ENCODE measurements around the gene SLC8A3. TPM values are rescaled to one million over a fixed set of nuclear protein-coding genes. Genes with fewer than 3 reads are reported as not detected.

Gene SLC8A3
- total RNA-seq, 1 donor, result not detected

DNA sequence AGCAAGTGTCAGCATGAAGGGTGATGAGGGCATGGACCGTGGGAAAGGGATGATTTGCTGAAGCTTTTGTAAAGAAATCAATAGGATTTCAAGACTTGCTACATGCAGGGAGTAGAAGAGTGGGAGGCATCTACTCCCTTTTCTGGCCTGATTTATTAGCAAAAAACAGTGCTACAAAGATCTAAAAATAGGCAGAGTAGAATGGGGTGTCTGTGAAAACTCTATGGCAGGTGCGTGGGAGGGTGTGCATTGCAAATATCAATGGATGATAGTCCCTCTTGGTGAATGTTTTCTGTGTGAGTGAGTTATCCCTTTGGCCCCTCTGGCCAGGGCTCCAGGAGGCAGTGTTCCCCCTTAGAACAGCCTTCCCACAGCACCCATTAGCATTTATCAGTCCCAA, 170.5 kb downstream of the SLC8A3 start:
- no peak overlapping the region for H3K4me3 ChIP-seq (ENCODE audit: low read depth, low read length)
- DNase-seq (ENCODE audit: low read depth), result peak; percentile 3

DNA sequence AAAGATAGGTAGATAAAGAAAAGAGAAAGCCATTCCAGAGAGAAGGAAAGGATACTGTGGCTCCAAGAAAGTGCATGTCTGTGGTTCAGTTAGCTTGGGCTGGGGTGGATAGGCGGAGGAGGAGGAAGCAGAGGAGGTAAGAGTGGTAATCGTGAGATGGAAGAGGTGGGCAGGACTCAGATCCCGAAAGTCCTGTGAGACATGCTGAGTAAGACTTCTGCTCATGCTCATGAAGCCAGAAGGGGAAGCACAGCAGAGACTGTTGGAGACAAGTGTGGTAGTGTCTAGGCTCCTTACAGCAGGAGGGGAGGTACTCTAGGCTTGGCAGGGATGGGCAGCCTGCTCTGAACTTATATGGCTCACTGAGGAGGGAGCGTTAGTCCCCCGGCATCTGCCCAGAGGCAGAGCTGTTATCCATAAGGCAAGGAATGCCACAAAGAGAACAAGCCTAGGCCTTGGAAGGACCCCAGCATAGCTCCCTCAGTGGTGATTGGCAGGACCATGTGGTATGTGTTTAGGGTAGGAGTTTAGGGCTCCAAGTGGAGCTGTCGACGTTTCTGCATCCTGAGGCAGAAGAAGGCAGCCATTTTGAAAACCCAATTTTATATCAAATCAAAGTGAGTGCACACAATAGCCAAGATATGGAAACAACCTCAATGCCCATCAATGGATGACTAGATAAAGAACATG, 174.2 kb downstream of the SLC8A3 start:
- H3K4me3 ChIP-seq (ENCODE audit: low read depth, low read length), result no peak overlapping the region
- TF ChIP-seq, protein P1, sequence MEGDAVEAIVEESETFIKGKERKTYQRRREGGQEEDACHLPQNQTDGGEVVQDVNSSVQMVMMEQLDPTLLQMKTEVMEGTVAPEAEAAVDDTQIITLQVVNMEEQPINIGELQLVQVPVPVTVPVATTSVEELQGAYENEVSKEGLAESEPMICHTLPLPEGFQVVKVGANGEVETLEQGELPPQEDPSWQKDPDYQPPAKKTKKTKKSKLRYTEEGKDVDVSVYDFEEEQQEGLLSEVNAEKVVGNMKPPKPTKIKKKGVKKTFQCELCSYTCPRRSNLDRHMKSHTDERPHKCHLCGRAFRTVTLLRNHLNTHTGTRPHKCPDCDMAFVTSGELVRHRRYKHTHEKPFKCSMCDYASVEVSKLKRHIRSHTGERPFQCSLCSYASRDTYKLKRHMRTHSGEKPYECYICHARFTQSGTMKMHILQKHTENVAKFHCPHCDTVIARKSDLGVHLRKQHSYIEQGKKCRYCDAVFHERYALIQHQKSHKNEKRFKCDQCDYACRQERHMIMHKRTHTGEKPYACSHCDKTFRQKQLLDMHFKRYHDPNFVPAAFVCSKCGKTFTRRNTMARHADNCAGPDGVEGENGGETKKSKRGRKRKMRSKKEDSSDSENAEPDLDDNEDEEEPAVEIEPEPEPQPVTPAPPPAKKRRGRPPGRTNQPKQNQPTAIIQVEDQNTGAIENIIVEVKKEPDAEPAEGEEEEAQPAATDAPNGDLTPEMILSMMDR (IDR thresholded peaks at IDR 0.05; ENCODE audit: insufficient read depth, low read depth, low read length), result no peak
- no peak for DNase-seq (ENCODE audit: low read depth)

More for the DNA sequence above, 170.5 kb downstream of the SLC8A3 start:
- TF ChIP-seq, protein P1 (IDR thresholded peaks at IDR 0.05; ENCODE audit: insufficient read depth, low read depth, low read length), result no peak

DNA sequence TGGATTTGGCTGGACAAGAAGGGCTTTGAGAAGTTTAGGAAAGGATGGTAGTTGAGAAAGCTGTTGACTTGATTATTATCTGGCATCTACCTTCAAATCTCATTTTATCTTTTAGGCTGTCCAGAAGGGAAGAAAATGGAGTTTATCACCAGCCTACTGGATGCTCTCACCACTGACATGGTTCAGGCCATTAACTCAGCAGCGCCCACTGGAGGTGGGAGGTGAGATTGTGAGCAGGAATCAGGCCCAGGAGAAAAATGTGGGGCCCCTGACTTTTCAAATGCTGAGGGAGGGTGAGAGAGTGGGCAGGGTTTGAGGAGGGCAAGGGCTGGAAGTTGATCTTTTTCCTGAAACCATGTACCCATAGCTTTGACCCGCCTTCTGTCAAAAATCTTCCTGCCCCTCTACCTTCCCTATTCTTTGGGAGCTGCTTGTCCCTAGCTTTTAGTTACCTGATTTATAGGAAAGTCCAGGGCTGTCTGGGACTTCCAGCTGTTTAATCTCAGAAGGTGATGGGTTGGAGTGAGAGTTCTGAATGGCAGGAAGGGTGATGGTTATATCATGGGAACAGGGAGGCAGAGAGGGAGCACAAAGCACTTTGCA, 175.4 kb downstream of the SLC8A3 start:
- no peak for DNase-seq (ENCODE audit: low read depth)
- no peak overlapping the region for H3K4me3 ChIP-seq (ENCODE audit: low read depth, low read length)
- TF ChIP-seq, protein P1 (IDR thresholded peaks at IDR 0.05; ENCODE audit: insufficient read depth, low read depth, low read length), result peak; percentile 76

DNA sequence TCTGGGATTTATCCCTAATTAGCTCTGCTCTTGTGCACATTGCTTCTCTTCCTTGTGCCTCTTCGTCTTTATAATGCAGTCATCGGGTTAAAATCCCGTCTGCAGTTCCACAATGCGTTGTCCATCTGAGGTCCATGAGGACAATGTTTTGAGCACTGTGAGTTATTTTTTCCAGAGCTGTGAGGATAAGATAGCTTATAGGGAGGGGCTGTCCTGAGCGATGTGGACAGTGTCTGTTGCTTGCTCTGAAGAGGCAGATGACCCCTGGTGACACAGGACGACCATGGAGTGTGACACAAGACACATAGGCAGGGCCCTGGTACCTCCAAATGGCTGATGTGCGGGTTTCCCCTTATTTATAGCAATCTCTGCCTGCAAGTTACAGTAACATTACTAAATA, 177.0 kb downstream of the SLC8A3 start:
- H3K4me3 ChIP-seq (ENCODE audit: low read depth, low read length), result no peak overlapping the region
- no peak for DNase-seq (ENCODE audit: low read depth)
- TF ChIP-seq, protein P1 (IDR thresholded peaks at IDR 0.05; ENCODE audit: insufficient read depth, low read depth, low read length), result no peak

DNA sequence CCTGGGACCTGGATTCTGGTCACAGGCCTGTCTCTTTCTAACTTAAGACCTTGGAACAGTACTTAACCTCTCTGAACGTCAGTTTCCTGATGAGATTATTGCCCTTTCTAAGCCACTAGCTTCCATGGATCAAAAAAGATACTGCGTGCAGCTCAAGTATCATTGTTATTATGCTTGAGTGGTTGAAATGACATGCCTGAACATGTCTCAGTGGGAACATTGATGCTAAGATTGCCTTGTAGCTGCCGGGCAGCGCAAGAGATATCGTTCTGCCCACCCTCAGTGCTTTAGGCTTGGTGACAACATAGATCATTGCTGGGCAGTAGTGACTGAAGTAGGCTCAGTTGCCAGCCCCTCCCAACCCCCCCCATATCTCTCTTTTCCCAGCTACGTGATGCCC, 177.7 kb downstream of the SLC8A3 start:
- no peak for DNase-seq (ENCODE audit: low read depth)
- no peak overlapping the region for H3K4me3 ChIP-seq (ENCODE audit: low read depth, low read length)
- TF ChIP-seq, protein P1 (IDR thresholded peaks at IDR 0.05; ENCODE audit: insufficient read depth, low read depth, low read length), result no peak

DNA sequence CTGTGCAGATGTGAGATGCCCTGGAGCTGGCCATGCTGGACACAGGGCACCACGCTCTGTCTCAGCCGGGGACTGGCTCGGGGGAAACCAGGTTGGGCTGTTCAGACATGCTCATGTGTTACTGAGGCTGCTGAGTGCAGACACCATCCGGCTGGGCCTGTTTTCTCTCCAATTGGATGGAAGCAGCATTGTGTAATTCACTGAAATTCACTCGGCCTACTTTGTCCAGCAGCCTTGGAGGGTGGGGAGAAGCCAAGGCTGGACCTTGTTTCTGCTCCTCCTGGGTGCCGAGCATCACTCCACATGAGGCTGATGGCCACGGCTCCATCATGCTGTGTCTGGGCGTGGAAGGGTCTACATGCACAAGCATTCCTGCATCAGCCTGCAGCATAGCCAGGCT, 178.8 kb downstream of the SLC8A3 start:
- DNase-seq (ENCODE audit: low read depth), result no peak
- TF ChIP-seq, protein P1 (IDR thresholded peaks at IDR 0.05; ENCODE audit: insufficient read depth, low read depth, low read length), result no peak
- H3K4me3 ChIP-seq (ENCODE audit: low read depth, low read length), result no peak overlapping the region

All from fibroblast of villous mesenchyme (primary cell).